GM10847 (cell line): ENCODE data around the gene UNC93A.

ENCODE experiments used
- POLR2A ChIP-seq: IDR thresholded peaks from 2 replicates; pipeline ENCODE4 v1.6.1; 2011; ENCODE audit not compliant: insufficient read length; ENCODE audit errors: extremely low read depth

UNC93A gene

DNA sequence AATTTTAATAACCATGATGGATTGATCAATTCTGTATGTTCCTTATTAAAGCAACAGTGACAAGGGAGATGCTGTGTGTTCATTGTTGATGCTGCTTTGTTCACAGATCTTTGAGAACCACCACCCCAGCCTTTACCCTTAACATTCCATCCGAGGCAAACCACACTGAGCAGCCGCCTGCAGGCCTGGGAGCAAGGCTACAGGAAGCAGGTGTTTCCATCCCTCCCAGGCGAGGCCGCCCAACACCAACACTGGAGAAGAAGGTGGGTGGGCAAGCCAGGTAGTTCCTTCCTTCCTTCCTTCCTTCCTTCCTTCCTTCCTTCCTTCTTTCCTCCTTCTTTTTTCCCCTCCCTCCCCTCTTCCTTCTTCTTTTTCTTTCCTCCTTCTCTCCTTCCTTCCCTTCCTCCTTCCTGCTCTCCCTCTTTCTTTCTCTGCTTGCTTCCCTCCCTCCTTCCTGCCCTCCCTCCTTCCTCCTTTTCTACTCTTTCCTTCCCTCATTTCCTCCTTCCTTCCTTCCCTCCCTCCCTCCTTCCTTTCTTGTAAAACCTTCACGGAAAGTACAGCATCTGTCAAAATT lies 47.5 kb downstream of the UNC93A start:
- no peak for TF ChIP-seq POLR2A

DNA sequence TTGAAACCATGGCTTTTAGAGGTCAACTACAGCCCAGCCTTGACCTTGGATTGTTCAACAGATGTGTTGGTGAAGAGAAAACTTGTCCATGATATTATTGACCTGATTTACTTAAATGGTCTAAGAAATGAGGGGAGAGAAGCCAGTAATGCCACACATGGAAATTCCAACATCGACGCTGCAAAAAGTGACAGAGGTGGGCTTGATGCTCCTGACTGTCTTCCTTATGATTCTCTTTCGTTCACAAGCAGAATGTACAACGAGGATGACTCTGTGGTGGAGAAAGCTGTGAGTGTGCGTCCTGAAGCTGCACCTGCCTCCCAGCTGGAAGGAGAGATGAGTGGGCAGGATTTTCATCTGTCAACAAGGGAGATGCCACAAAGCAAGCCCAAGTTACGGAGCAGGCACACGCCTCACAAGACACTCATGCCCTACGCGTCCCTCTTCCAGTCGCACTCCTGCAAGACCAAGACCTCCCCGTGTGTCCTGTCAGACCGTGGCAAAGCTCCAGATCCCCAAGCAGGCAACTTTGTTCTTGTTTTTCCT lies 50.0 kb downstream of the UNC93A start:
- TF ChIP-seq POLR2A, result no peak

DNA sequence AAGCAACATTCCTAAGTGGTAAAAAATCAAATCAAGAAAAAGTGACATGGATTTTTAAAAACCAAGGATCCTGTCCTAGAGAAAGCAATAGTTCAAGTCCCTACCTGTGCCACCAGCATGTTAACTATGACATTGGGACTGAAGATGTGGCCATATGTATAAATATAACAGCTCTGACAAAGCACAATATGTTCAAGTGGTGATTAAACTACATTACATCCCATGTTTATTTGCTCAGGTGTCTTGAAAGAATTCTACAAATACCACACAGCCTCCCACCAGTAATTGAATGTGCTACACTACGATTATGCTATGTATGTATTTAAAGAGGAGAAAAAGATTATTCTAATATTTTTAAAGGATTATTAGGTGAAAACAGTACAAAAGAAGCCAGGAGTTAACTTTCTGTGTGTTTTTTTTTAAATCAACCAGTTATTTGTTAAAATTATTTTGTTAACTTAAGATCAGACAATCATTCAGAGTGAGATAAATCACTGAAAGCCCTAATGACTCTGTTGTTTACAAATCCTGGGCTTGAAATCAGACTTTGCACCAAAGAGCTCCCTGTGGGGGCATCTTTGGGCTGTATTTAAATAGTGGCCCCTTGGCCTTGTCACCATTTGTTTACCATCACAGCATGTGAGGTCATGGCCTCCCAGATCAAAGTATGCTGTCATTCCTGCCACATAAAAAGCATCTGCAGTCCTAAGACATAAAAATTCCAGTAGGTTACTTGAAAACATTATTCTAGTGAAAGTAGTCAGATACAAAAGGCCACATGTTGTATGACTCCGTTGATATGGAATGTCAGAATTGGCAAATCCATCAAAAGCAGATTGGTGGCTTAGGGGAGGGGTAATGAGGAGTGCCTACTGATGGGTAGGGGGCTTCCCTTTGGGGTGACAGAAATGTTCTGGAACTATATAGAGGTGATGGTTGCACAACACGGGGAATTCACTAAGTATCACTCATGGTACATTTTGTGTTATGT lies 50.8 kb downstream of the UNC93A start:
- no peak for TF ChIP-seq POLR2A

DNA sequence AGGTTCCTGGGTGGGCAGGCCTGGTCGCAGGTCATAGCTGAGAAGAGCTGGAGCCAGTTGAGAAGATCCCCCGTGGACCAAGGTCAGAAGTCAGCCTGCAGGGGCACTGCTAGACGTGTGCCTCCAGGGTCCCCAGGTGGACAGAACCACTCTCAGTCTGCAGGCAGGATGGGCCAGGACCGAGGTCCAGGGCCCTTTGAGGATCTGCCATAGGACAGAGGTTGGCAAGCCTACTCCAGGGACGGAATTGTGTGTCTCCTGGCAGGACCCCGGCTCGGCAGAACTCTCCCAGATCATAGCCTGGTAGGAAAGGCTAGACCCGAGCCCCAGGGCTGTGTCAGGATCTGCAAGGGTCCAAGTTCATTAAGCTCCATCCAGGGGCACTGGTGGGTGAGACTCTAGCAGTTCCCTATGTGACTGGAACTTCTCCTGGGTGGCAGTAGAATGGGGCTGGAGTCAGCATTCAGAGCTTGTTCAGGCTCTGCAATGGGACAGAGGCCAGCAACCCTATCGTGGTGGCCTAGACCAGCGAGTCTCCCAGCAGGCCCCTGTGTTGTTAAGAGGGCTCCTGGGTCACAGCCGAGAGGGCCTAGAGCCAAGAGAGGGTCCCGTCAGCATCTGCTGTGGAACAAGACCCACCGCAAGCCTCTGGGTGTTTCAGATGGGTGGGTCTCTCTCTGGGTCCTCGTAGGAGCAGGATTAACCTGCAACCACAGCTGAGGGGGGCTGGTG lies 51.9 kb downstream of the UNC93A start:
- no peak for TF ChIP-seq POLR2A

DNA sequence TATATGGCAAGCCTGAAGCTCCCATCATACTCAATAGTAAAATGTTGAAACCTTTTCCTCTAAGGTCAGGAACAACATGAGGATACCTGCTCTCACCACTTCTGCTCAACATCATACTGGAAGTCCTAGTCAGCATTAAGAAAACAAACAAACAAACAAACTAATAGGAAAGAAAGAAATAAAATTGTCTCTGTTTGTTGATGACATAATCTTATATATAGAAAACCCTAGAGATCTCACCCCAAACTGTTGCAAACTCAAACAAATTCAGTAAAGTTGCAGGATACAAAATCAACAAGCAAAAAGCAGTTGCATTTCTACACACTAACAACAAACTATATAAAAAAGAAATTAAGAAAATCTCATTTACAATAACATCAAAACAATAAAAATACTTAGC lies 54.2 kb downstream of the UNC93A start:
- TF ChIP-seq POLR2A, result no peak

DNA sequence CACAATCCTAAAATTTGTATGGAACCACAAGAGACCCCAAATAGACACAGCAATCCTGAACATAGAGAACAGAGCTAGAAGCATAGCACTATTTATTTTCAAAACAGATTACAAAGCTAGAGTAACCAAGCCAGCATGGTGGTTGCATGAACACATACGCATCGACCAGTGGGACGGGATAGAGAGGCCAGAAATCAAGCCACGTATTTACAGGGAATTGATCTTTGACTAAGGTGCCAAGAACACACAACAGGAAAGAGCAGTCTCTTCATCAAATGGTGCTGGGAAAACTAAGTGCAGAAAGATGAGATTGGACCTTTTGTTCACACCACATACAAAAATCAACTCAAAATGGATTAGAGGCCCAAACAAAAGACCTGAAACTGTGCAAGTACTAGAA lies 54.8 kb downstream of the UNC93A start:
- TF ChIP-seq POLR2A, result no peak

DNA sequence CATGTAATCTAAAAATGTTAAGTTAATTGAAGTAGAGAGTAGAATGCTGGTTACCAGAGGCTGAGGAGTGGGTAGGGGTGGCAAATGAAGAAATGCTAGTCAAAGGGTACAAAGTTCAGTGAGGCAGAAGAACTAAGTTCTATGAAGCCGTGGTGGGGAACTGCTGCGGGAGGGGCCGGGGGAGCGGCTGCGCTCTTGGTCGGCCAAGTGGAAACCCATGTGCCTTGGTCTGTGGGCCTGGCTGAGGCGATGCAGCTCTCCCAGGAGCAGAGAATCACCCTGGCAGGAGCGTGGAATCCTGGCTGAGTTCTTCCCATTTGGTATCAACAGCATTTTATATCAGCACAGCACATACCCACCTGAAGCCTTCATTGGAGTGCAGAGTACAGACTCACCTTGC lies 56.1 kb downstream of the UNC93A start:
- TF ChIP-seq POLR2A, result no peak

DNA sequence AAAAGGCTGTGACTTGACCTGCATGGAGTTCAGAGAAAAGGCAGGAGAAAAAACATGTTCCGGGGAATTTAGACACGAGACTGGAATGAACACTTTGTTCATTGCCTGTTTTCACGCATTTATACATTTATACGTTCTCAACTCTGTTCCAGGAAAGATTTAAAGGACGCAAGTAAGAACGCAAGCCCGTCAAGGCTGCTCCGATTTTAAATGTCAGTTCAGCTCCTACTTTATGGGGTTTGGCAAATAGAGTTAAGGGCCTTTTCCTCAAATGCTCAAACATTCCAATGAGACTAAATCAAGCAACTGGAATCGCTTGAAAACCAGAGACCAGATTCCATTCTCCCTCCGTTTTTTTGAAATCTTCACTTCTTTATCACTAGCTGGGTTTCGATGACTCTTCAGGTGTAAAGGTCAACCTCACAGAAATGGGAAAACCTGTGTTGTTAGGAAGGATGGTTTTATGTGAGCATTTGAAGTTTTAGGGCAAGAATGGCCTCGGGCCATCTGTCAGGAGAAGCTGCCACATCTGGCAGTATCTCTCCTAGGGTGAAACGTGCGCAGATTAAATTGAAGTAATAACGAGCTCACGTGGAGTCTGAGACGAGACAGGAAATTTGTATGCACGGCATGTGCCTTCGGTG lies 58.6 kb downstream of the UNC93A start:
- no peak for TF ChIP-seq POLR2A

DNA sequence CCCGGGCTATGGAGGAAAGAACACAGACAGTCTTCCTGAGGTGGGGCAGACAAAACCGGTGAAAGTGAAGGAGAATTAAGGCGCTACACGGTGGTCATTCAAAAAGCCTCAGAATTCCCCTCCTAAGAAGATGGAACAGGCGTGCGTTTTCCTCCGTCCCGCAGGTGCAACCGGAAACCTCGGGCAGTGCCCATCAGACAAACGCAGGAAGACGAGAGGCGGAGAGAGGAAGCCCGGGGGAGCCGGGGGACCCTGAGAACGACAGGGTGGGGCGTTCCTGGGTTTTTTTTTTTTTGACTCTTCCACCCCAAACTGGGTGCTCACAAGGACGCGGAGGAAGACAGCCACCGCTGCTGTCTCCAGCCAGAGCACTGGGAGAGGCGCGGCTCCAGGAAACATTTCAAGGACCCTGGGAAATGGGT lies 59.2 kb downstream of the UNC93A start:
- no peak for TF ChIP-seq POLR2A

DNA sequence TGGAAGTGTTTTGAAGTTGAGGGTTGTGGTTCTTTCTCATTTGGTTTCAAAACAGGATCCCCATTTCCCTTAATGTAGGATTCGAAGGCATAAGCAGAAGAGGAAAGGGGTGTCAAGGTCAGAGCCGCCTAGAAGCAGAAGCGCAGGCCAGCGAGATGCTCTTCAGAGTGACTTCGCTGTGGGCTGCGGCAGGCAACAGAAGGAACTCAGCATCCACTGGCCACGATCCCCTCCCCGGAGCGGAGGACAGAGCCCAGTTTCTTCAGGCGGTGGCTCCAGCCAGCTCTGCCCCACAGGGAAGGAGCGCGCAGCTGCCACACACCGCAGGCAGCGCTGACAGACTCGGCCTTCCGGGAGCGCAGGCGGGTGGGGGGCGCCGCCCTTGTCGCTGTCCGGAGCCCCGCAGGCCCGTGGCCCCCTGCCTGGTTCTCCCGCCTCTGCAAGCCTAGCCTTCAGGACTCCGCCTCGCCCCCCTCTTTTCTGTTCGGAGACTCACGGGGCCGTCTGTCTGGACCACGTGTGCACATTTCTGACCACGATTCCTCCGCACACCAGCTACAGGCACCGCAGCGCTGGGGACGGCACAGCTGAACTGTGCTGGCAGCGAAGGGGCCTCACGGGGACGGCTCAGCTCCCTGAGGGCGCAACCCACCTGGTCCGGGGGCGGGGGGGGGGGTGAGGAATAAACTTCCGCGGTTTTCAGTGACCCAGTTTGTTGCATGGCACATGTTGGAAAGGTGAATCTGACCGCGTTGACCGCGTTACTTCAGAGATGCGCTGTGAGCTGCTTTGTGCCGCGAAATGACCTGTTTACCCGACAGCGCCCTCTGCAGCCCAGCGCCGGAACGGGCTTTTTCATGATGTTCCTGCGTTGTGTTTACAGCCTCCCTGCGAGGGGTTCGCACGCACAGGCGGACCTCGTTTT lies 59.9 kb downstream of the UNC93A start:
- TF ChIP-seq POLR2A, result no peak

DNA sequence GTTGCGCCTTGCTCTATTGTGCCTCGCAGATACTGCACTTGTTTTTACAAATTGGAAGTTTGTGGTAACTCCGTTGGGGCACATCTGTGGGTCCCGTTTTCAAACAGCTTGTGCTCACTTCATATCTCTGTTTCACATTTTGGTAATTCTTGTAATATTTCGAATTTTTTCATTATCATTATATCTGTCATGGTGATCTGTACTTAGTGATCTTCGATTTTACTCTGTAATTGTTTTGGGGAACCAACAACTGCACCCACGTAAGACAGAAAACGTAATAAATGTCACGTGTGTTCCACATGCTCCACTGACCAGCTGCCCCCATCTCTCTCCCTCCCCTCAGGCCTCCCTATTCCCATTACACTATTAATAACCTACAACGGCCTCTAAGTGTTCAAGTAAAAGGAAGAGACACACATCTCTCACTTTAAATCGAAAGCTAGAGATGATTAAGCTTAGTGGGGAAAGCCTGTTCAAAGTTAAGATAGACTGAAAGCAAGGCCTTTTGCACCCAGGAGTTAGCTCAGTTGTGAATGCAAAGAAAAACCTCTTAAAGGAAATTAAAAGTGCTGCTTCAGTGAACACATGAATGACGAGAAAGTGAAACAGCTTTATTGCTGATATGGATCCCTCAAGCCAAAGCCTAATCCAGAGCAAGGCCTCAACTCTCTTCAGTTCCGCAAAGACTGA lies 60.7 kb downstream of the UNC93A start:
- no peak for TF ChIP-seq POLR2A

DNA sequence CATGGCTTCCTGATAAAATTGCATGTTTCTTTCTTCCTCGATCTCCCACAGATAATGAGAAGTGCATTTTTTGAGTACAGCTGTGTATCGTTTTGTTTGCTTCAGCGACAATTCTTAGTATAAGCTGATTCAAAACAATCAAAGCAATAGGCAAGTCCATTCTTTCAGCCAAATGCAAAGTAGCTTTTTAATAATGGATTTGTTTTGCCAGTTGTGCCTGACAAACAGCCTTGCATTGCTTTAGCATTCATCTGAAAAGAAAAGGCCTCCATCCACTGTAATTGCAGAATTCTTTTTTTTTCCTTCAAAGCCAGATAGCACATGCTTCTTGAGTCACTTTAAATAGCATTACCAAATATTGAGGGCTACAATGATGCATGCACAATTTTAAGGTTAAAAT lies 65.8 kb downstream of the UNC93A start:
- no peak for TF ChIP-seq POLR2A
